ENCODE data around the gene SNORC. TPM values are rescaled to one million over a fixed set of nuclear protein-coding genes. Genes with fewer than 3 reads are reported as not detected.

The SNORC gene
- total and polyA plus RNA-seq, 2 of the 13 experiments (the other 11 are each of a cell fraction or from before 2014, with no cell fraction given) = 59.1 to 86.1 TPM

DNA sequence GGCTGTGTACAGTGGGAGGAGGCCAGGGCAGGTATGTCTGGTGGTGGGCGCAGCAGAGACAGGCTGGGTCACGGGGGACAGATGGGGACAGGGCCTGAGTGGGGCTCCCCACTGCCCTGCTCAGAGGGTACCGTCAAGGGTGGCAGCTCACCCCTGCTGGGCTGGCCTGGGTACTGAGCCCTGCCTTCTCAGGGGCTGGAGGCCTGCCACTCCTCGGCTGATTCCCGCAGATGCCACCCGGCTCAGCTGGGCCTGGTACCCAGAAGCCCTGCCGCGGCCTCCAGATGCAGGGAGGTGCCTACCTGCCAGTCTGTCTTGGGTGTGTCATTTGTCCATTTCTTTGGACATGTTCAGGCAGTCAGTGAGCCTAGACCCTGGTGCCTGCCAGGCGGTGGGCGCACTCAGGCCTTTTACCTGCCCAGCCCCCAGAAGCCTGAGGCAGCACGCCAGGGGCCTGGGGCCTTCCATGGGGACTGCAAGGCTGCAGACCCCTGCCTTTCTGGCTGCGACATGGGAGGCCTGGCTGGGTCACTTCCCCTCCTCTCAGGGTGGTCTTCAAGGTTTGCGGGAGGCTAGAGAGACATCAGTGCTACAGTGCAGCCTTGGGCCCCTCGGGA, 3.3 kb downstream of the SNORC start (continued):
- TF ChIP-seq, protein P1, sequence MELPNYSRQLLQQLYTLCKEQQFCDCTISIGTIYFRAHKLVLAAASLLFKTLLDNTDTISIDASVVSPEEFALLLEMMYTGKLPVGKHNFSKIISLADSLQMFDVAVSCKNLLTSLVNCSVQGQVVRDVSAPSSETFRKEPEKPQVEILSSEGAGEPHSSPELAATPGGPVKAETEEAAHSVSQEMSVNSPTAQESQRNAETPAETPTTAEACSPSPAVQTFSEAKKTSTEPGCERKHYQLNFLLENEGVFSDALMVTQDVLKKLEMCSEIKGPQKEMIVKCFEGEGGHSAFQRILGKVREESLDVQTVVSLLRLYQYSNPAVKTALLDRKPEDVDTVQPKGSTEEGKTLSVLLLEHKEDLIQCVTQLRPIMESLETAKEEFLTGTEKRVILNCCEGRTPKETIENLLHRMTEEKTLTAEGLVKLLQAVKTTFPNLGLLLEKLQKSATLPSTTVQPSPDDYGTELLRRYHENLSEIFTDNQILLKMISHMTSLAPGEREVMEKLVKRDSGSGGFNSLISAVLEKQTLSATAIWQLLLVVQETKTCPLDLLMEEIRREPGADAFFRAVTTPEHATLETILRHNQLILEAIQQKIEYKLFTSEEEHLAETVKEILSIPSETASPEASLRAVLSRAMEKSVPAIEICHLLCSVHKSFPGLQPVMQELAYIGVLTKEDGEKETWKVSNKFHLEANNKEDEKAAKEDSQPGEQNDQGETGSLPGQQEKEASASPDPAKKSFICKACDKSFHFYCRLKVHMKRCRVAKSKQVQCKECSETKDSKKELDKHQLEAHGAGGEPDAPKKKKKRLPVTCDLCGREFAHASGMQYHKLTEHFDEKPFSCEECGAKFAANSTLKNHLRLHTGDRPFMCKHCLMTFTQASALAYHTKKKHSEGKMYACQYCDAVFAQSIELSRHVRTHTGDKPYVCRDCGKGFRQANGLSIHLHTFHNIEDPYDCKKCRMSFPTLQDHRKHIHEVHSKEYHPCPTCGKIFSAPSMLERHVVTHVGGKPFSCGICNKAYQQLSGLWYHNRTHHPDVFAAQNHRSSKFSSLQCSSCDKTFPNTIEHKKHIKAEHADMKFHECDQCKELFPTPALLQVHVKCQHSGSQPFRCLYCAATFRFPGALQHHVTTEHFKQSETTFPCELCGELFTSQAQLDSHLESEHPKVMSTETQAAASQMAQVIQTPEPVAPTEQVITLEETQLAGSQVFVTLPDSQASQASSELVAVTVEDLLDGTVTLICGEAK (IDR thresholded peaks at IDR 0.05) = no peak
- TF ChIP-seq, protein P1 (CRISPR knock-in tag; IDR thresholded peaks at IDR 0.05) = peak; percentile 40; the same call in 1 of the 2 replicates
- TF ChIP-seq ZNF749 (CRISPR knock-in tag; IDR thresholded peaks at IDR 0.05; ENCODE audit: borderline replicate concordance) (no peak), HNRNPH1 (optimal IDR thresholded peaks at IDR 0.05; ENCODE audit: low read depth, low read length) (no peak), KMT2B (CRISPR knock-in tag; IDR thresholded peaks at IDR 0.05) (no peak), ONECUT2 (CRISPR knock-in tag; IDR thresholded peaks at IDR 0.05) (no peak), ZSCAN29 (CRISPR knock-in tag; conservative IDR thresholded peaks at IDR 0.05) (no peak), ZNF652 (CRISPR knock-in tag; IDR thresholded peaks at IDR 0.05; ENCODE audit: borderline replicate concordance, low read depth) (no peak), PAX8 (CRISPR knock-in tag; IDR thresholded peaks at IDR 0.05; ENCODE audit: borderline replicate concordance) (no peak), AGO2 (optimal IDR thresholded peaks at IDR 0.05; ENCODE audit: low read depth, low read length) (peak; percentile 99), SUZ12 (IDR thresholded peaks at IDR 0.05; ENCODE audit: low read depth, low read length) (no peak), RAD21 (CRISPR knock-in tag; IDR thresholded peaks at IDR 0.05) (no peak), ZNF136 (CRISPR knock-in tag; IDR thresholded peaks at IDR 0.05; ENCODE audit: low read depth) (no peak), ZBTB3 (CRISPR knock-in tag; IDR thresholded peaks at IDR 0.05; ENCODE audit: borderline replicate concordance, low read depth) (no peak)
- TF ChIP-seq, protein P2, sequence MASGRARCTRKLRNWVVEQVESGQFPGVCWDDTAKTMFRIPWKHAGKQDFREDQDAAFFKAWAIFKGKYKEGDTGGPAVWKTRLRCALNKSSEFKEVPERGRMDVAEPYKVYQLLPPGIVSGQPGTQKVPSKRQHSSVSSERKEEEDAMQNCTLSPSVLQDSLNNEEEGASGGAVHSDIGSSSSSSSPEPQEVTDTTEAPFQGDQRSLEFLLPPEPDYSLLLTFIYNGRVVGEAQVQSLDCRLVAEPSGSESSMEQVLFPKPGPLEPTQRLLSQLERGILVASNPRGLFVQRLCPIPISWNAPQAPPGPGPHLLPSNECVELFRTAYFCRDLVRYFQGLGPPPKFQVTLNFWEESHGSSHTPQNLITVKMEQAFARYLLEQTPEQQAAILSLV (CRISPR knock-in tag; IDR thresholded peaks at IDR 0.05; ENCODE audit: borderline replicate concordance) = no peak
